Liver (tissue), 9 donors: ENCODE data around the gene TTC36. TPM values are rescaled to one million over a fixed set of nuclear protein-coding genes. Genes with fewer than 3 reads are reported as not detected.

Experiments
- DNase-seq: peaks from one replicate; pipeline ENCODE4 v3.0.0-alpha.2; 2017; ENCODE audit warnings: low spot score
- H3K27ac ChIP-seq, 2 donors: one replicate each; pipeline ENCODE4 v1.7.0; 2013; ENCODE audit warnings: inconsistent platforms in 2 of 2, low read length in 2 of 2, control low read depth in 1 of 2, low read depth in 1 of 2, mild to moderate bottlenecking in 1 of 2
- H3K27me3 ChIP-seq, 4 donors: one replicate each; pipeline versions ENCODE4 v1.6.1 to v1.7.0; 2013; ENCODE audit warnings: low read length in 3 of 4, inconsistent platforms in 1 of 4, mild to moderate bottlenecking in 1 of 4, moderate library complexity in 1 of 4; ENCODE audit not compliant: control insufficient read depth in 4 of 4, insufficient read depth in 4 of 4
- H3K36me3 ChIP-seq, 4 donors: one replicate each; pipeline versions ENCODE4 v1.6.1 to v1.7.0; 2013; ENCODE audit warnings: low read length in 3 of 4, mild to moderate bottlenecking in 3 of 4, low read depth in 1 of 4, moderate library complexity in 1 of 4; ENCODE audit not compliant: control insufficient read depth in 4 of 4, insufficient read depth in 3 of 4
- H3K4me1 ChIP-seq, 4 donors: one replicate each; pipeline versions ENCODE4 v1.6.1 to v1.7.0; 2013; ENCODE audit warnings: low read length in 3 of 4, mild to moderate bottlenecking in 3 of 4, moderate library complexity in 1 of 4; ENCODE audit not compliant: control insufficient read depth in 4 of 4, insufficient read depth in 4 of 4
- H3K4me3 ChIP-seq, 3 donors: one replicate each; pipeline versions ENCODE4 v1.6.1 to v1.7.0; 2013; ENCODE audit warnings: low read length in 3 of 3, control low read depth in 1 of 3, low read depth in 1 of 3, mild to moderate bottlenecking in 1 of 3
- H3K9ac ChIP-seq, 2 donors: one replicate each; pipeline ENCODE4 v1.7.0; 2013; ENCODE audit warnings: low read length in 2 of 2, mild to moderate bottlenecking in 2 of 2, moderate library complexity in 2 of 2, control low read depth in 1 of 2, low read depth in 1 of 2
- H3K9me3 ChIP-seq, 4 donors: one replicate each; pipeline versions ENCODE4 v1.6.1 to v1.7.0; 2013; ENCODE audit warnings: low read length in 3 of 4; ENCODE audit not compliant: control insufficient read depth in 4 of 4
- ATF3 ChIP-seq: IDR thresholded peaks from 2 replicates; pipeline ENCODE4 v1.6.1; 2016; ENCODE audit warnings: antibody characterized with exemption
- EGR1 ChIP-seq, 2 donors: IDR thresholded peaks; 2 replicates each; pipeline ENCODE4 v1.6.1; 2016 to 2018; ENCODE audit warnings: antibody characterized with exemption in 2 of 2, low read depth in 2 of 2
- FOXA1 ChIP-seq: IDR thresholded peaks from 2 replicates; pipeline ENCODE4 v1.6.1; 2016; ENCODE audit warnings: antibody characterized with exemption
- FOXA2 ChIP-seq: IDR thresholded peaks from 2 replicates; pipeline ENCODE4 v1.6.1; 2016; ENCODE audit warnings: antibody characterized with exemption
- GABPA ChIP-seq, 2 donors: IDR thresholded peaks in 1 of 2; conservative IDR thresholded peaks in 1 of 2; 2 replicates each; pipeline ENCODE4 v1.6.1; 2016; ENCODE audit warnings: antibody characterized with exemption in 2 of 2, mild to moderate bottlenecking in 1 of 2, moderate library complexity in 1 of 2
- HNF4A ChIP-seq, 2 donors: conservative IDR thresholded peaks; 2 replicates each; pipeline ENCODE4 v1.6.1; 2016; ENCODE audit warnings: antibody characterized with exemption in 2 of 2, mild to moderate bottlenecking in 2 of 2
- HNF4G ChIP-seq: IDR thresholded peaks from 2 replicates; pipeline ENCODE4 v1.6.1; 2016; ENCODE audit warnings: antibody characterized with exemption
- JUND ChIP-seq, 2 donors: IDR thresholded peaks; 2 replicates each; pipeline ENCODE4 v1.6.1; 2016; ENCODE audit warnings: antibody characterized with exemption in 2 of 2
- MAX ChIP-seq: IDR thresholded peaks from 2 replicates; pipeline ENCODE4 v1.6.1; 2016; ENCODE audit warnings: antibody characterized with exemption
- NR2F2 ChIP-seq: IDR thresholded peaks from 2 replicates; pipeline ENCODE4 v1.6.1; 2016; ENCODE audit warnings: antibody characterized with exemption
- RAD21 ChIP-seq, 2 donors: IDR thresholded peaks; 2 replicates each; pipeline ENCODE4 v1.6.1; 2016; ENCODE audit warnings: antibody characterized with exemption in 2 of 2, mild to moderate bottlenecking in 2 of 2
- RXRA ChIP-seq, 2 donors: IDR thresholded peaks; 2 replicates each; pipeline ENCODE4 v1.6.1; 2017 to 2018; ENCODE audit warnings: antibody characterized with exemption in 2 of 2, mild to moderate bottlenecking in 1 of 2
- SP1 ChIP-seq: IDR thresholded peaks from 2 replicates; pipeline ENCODE4 v1.6.1; 2018; ENCODE audit warnings: antibody characterized with exemption, mild to moderate bottlenecking
- TAF1 ChIP-seq: conservative IDR thresholded peaks from 2 replicates; pipeline ENCODE4 v1.6.1; 2016; ENCODE audit warnings: antibody characterized with exemption, mild to moderate bottlenecking
- YY1 ChIP-seq: IDR thresholded peaks from 2 replicates; pipeline ENCODE4 v1.6.1; 2016; ENCODE audit warnings: antibody characterized with exemption, mild to moderate bottlenecking
- WGBS: extraction: QIAGEN DNeasy Blood & Tissue Kit; methylation state at CpG from one replicate; pipeline ENCODE4 v1.1.7; 2013; 5-methylcytosine and 5-hydroxymethylcytosine counted together
- polyA plus RNA-seq, 2 donors: library from polyadenylated mRNA; stranded (reverse) in 1 of 2; unstranded in 1 of 2; fragments of 200-250 nt in 1 of 2; fragments of >200 nt in 1 of 2; fragmentation: Nextera tagmentation in 1 of 2; extraction: Ambion mirVana in 1 of 2; gene quantifications; one replicate each; pipeline versions ENCODE4 v1.2.1 to v1.2.3, GENCODE V29; 2013 to 2015
- total RNA-seq, 2 donors: library from RNA; depleted of rRNA; stranded (reverse); fragments of >200 nt; gene quantifications; one replicate each; pipeline ENCODE4 v1.2.3, GENCODE V29; 2014
- TF ChIP-seq, protein P1 (sequence below): IDR thresholded peaks from 2 replicates; pipeline ENCODE4 v1.6.1; 2016; ENCODE audit warnings: antibody characterized with exemption
- TF ChIP-seq, protein P2 (sequence below): IDR thresholded peaks from 2 replicates; pipeline ENCODE4 v1.6.1; 2016; ENCODE audit warnings: antibody characterized with exemption, mild to moderate bottlenecking
- TF ChIP-seq, protein P3 (sequence below): fragments of 150-350 bp; IDR thresholded peaks from 2 replicates; pipeline ENCODE4 v1.5.1; 2017; ENCODE audit warnings: improper control_type of control experiment, low read depth, low read length; ENCODE audit not compliant: missing input control
- donor health status: healthy.
- donor health status: healthy.
- donor health status: healthy.
- donor health status: healthy.
- donor health status: healthy.

Gene TTC36
- total and polyA plus RNA-seq, 4 donors: 2.0 to 66.1 (median 34.8) TPM

GRCh38 chr11:118531597-118532084 lies 4.4 kb downstream of the TTC36 start:
- Histone ChIP-seq H3K9me3 (no peaks in the 10 kb centered on the region), H3K9ac (no peak overlapping the region), H3K4me3 (peak overlapping the region; percentile 46 to 76 (median 69)), H3K4me1 (peaks cover 14 to 68% (median 51%) of the 10 kb centered on the region in 4 donors), H3K27ac (peak overlapping the region; percentile 63 to 68), H3K27me3 (no peaks in the 10 kb centered on the region), H3K36me3 (peaks cover 0 to 4% (median 0%) of the 10 kb centered on the region in 4 donors)
- no peak for TF ChIP-seq NR2F2
- no peak for TF ChIP-seq RXRA (IDR thresholded peaks at IDR 0.05)
- TF ChIP-seq EGR1 (IDR thresholded peaks at IDR 0.05; ENCODE audit: low read depth in 2 of 2): no peak
- TF ChIP-seq FOXA2: no peak
- TF ChIP-seq, protein P1, sequence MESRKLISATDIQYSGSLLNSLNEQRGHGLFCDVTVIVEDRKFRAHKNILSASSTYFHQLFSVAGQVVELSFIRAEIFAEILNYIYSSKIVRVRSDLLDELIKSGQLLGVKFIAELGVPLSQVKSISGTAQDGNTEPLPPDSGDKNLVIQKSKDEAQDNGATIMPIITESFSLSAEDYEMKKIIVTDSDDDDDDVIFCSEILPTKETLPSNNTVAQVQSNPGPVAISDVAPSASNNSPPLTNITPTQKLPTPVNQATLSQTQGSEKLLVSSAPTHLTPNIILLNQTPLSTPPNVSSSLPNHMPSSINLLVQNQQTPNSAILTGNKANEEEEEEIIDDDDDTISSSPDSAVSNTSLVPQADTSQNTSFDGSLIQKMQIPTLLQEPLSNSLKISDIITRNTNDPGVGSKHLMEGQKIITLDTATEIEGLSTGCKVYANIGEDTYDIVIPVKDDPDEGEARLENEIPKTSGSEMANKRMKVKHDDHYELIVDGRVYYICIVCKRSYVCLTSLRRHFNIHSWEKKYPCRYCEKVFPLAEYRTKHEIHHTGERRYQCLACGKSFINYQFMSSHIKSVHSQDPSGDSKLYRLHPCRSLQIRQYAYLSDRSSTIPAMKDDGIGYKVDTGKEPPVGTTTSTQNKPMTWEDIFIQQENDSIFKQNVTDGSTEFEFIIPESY: no peak
- no peak for TF ChIP-seq JUND (IDR thresholded peaks at IDR 0.05)
- TF ChIP-seq, protein P2, sequence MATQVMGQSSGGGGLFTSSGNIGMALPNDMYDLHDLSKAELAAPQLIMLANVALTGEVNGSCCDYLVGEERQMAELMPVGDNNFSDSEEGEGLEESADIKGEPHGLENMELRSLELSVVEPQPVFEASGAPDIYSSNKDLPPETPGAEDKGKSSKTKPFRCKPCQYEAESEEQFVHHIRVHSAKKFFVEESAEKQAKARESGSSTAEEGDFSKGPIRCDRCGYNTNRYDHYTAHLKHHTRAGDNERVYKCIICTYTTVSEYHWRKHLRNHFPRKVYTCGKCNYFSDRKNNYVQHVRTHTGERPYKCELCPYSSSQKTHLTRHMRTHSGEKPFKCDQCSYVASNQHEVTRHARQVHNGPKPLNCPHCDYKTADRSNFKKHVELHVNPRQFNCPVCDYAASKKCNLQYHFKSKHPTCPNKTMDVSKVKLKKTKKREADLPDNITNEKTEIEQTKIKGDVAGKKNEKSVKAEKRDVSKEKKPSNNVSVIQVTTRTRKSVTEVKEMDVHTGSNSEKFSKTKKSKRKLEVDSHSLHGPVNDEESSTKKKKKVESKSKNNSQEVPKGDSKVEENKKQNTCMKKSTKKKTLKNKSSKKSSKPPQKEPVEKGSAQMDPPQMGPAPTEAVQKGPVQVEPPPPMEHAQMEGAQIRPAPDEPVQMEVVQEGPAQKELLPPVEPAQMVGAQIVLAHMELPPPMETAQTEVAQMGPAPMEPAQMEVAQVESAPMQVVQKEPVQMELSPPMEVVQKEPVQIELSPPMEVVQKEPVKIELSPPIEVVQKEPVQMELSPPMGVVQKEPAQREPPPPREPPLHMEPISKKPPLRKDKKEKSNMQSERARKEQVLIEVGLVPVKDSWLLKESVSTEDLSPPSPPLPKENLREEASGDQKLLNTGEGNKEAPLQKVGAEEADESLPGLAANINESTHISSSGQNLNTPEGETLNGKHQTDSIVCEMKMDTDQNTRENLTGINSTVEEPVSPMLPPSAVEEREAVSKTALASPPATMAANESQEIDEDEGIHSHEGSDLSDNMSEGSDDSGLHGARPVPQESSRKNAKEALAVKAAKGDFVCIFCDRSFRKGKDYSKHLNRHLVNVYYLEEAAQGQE: no peak
- TF ChIP-seq, protein P3, sequence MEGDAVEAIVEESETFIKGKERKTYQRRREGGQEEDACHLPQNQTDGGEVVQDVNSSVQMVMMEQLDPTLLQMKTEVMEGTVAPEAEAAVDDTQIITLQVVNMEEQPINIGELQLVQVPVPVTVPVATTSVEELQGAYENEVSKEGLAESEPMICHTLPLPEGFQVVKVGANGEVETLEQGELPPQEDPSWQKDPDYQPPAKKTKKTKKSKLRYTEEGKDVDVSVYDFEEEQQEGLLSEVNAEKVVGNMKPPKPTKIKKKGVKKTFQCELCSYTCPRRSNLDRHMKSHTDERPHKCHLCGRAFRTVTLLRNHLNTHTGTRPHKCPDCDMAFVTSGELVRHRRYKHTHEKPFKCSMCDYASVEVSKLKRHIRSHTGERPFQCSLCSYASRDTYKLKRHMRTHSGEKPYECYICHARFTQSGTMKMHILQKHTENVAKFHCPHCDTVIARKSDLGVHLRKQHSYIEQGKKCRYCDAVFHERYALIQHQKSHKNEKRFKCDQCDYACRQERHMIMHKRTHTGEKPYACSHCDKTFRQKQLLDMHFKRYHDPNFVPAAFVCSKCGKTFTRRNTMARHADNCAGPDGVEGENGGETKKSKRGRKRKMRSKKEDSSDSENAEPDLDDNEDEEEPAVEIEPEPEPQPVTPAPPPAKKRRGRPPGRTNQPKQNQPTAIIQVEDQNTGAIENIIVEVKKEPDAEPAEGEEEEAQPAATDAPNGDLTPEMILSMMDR: no peak
- TF ChIP-seq RAD21 (IDR thresholded peaks at IDR 0.05): no peak
- TF ChIP-seq MAX: no peak
- TF ChIP-seq HNF4G: no peak
- TF ChIP-seq TAF1: no peak
- no peak for TF ChIP-seq YY1
- TF ChIP-seq FOXA1: no peak
- TF ChIP-seq GABPA (IDR thresholded peaks at IDR 0.05 in 1 of 2, conservative IDR thresholded peaks at IDR 0.05 in 1 of 2): no peak
- TF ChIP-seq HNF4A (conservative IDR thresholded peaks at IDR 0.05): no peak
- TF ChIP-seq SP1: no peak
- no peak for DNase-seq
- WGBS: 28% methylated on average over 12 of the region's 12 CpGs

DNA sequence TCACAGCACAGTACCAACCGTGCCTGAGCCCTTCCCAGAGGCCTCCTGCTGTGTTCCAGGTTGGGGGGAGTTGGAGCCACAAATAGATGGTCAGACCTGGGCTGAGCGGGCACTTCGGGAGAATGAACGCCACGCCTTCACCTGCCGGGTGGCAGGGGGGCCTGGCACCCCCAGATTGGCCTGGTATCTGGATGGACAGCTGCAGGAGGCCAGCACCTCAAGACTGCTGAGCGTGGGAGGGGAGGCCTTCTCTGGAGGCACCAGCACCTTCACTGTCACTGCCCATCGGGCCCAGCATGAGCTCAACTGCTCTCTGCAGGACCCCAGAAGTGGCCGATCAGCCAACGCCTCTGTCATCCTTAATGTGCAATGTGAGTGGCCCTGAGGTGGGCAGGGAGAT lies 4.8 kb downstream of the TTC36 start:
- TF ChIP-seq FOXA1 (no peak), ATF3 (no peak), FOXA2 (no peak), EGR1 (IDR thresholded peaks at IDR 0.05; ENCODE audit: low read depth in 2 of 2) (no peak), HNF4G (no peak), GABPA (IDR thresholded peaks at IDR 0.05 in 1 of 2, conservative IDR thresholded peaks at IDR 0.05 in 1 of 2) (no peak)
- TF ChIP-seq, protein P3: no peak
- H3K4me3 ChIP-seq: no peak overlapping the region
- H3K9me3 ChIP-seq: no peaks in the 10 kb centered on the region
- no peak overlapping the region for H3K9ac ChIP-seq
- H3K27me3 ChIP-seq: no peaks in the 10 kb centered on the region
- peaks cover 0 to 4% (median 0%) of the 10 kb centered on the region in 4 donors for H3K36me3 ChIP-seq
- peaks cover 14 to 68% (median 49%) of the 10 kb centered on the region in 4 donors for H3K4me1 ChIP-seq
- WGBS: 85% methylated on average over 10 of the region's 10 CpGs
- H3K27ac ChIP-seq: peak overlapping the region; percentile 63 to 68
- no peak for DNase-seq
